CD4-positive, alpha-beta T cell treated with Interleukin-15 for 4 hours (primary cell): ENCODE measurements around the gene CGNL1.

Experiments used
- DNase-seq: peaks from one replicate; pipeline ENCODE4 v3.0.0-alpha.2; 2020; ENCODE audit warnings: low spot score

Gene CGNL1

GRCh38 chr15:57496946-57497869 lies 120.9 kb downstream of the CGNL1 start:
- no peak for DNase-seq

GRCh38 chr15:57500256-57500655 lies 124.0 kb downstream of the CGNL1 start:
- no peak for DNase-seq

GRCh38 chr15:57500979-57501576 lies 124.8 kb downstream of the CGNL1 start:
- DNase-seq = no peak

GRCh38 chr15:57502116-57502515 lies 125.8 kb downstream of the CGNL1 start:
- DNase-seq = no peak

- no peak for DNase-seq
Measured at GRCh38 chr15:57503051-57503702, 126.9 kb downstream of the CGNL1 start.

GRCh38 chr15:57503911-57504598 lies 127.8 kb downstream of the CGNL1 start:
- no peak for DNase-seq

GRCh38 chr15:57504599-57504940 lies 128.3 kb downstream of the CGNL1 start:
- no peak for DNase-seq

GRCh38 chr15:57505056-57505715 lies 128.9 kb downstream of the CGNL1 start:
- no peak for DNase-seq

GRCh38 chr15:57505949-57506391 lies 129.7 kb downstream of the CGNL1 start:
- DNase-seq = no peak

GRCh38 chr15:57506422-57506821 lies 130.1 kb downstream of the CGNL1 start:
- no peak for DNase-seq

- no peak for DNase-seq
Measured at GRCh38 chr15:57507111-57507510, 130.8 kb downstream of the CGNL1 start.

- no peak for DNase-seq
Measured at GRCh38 chr15:57509126-57509525, 132.8 kb downstream of the CGNL1 start.

GRCh38 chr15:57509965-57510364 lies 133.7 kb downstream of the CGNL1 start:
- no peak for DNase-seq

- no peak for DNase-seq
Measured at GRCh38 chr15:57510647-57511046, 134.3 kb downstream of the CGNL1 start.

GRCh38 chr15:57516327-57517029 lies 140.2 kb downstream of the CGNL1 start:
- no peak for DNase-seq

- no peak for DNase-seq
Measured at GRCh38 chr15:57517030-57517671, 140.8 kb downstream of the CGNL1 start.

- no peak for DNase-seq
Measured at GRCh38 chr15:57518779-57519405, 142.6 kb downstream of the CGNL1 start.

GRCh38 chr15:57519806-57520205 lies 143.5 kb downstream of the CGNL1 start:
- DNase-seq = no peak

GRCh38 chr15:57521503-57521902 lies 145.2 kb downstream of the CGNL1 start:
- no peak for DNase-seq

- DNase-seq = no peak
Measured at GRCh38 chr15:57522148-57522547, 145.8 kb downstream of the CGNL1 start.
